ENCODE data around the gene UGDH. TPM values are rescaled to one million over a fixed set of nuclear protein-coding genes. Genes with fewer than 3 reads are reported as not detected.
"Not testable (repeated sequence)": the region's sequence is repeated elsewhere in the genome, so short reads cannot be mapped to it uniquely, and the experiment has no call there.

The UGDH gene
- total RNA-seq, 2 experiments from 2014 or later: 30.2 to 31.3 TPM

- POLR2A ChIA-PET: no interaction called here
- H3K9me3 Mint-ChIP-seq (ENCODE audit: low read depth): no peaks in the 10 kb centered on the region
- no peak overlapping the region for H3K27ac Mint-ChIP-seq
- intact Hi-C loops (cut with DNase I, micrococcal nuclease): no loop called here
- no peaks in the 10 kb centered on the region for H3K27me3 Mint-ChIP-seq
- H3K4me1 Mint-ChIP-seq: no peaks in the 10 kb centered on the region
- no peak for DNase-seq
- no peak overlapping the region for H3K4me3 Mint-ChIP-seq
- no peaks in the 10 kb centered on the region for H3K36me3 Mint-ChIP-seq (ENCODE audit: low read depth)
- ATAC-seq: no peak
- CTCF ChIA-PET: interaction anchor here (0.7 kb wide), 1 partner anchor 652 kb away, joined by 3 read pairs; no protein-coding TSS in a partner anchor
Measured at GRCh38 chr4:39548425-39549067, 21.3 kb upstream of the UGDH start.

- CTCF ChIA-PET: interaction anchor here (0.5 kb wide), 1 partner anchor 18 kb away, joined by 3 read pairs; the partner anchor contains the start of gene UGDH
- DNase-seq: no peak
- no peak overlapping the region for H3K27ac Mint-ChIP-seq
- ATAC-seq: no peak
- no peak overlapping the region for H3K4me3 Mint-ChIP-seq
- intact Hi-C loops (cut with DNase I, micrococcal nuclease): no loop called here
- H3K36me3 Mint-ChIP-seq (ENCODE audit: low read depth): no peaks in the 10 kb centered on the region
- H3K27me3 Mint-ChIP-seq: no peaks in the 10 kb centered on the region
- POLR2A ChIA-PET: no interaction called here
- H3K9me3 Mint-ChIP-seq (ENCODE audit: low read depth): no peaks in the 10 kb centered on the region
- H3K4me1 Mint-ChIP-seq: no peaks in the 10 kb centered on the region
Measured at GRCh38 chr4:39544580-39545315, 17.5 kb upstream of the UGDH start.

- H3K4me1 Mint-ChIP-seq; ATAC-seq; H3K36me3 Mint-ChIP-seq (ENCODE audit: low read depth); H3K27me3 Mint-ChIP-seq; H3K9me3 Mint-ChIP-seq (ENCODE audit: low read depth); CTCF ChIA-PET; H3K27ac Mint-ChIP-seq; H3K4me3 Mint-ChIP-seq; DNase-seq; intact Hi-C loops (cut with DNase I, micrococcal nuclease); POLR2A ChIA-PET: not testable (repeated sequence)
Measured at GRCh38 chr4:39544080-39544479, 16.8 kb upstream of the UGDH start.

- ChIA-PET POLR2A (no interaction called here), CTCF (no interaction called here)
- intact Hi-C loops (cut with DNase I, micrococcal nuclease): no loop called here
- no peaks in the 10 kb centered on the region for H3K36me3 Mint-ChIP-seq (ENCODE audit: low read depth)
- H3K4me3 Mint-ChIP-seq: no peak overlapping the region
- H3K9me3 Mint-ChIP-seq (ENCODE audit: low read depth): no peaks in the 10 kb centered on the region
- no peaks in the 10 kb centered on the region for H3K27me3 Mint-ChIP-seq
- no peak overlapping the region for H3K27ac Mint-ChIP-seq
- DNase-seq (no peak), ATAC-seq (no peak)
- no peaks in the 10 kb centered on the region for H3K4me1 Mint-ChIP-seq
Measured at GRCh38 chr4:39543034-39543433, 15.8 kb upstream of the UGDH start.

- Mint-ChIP-seq H3K36me3 (ENCODE audit: low read depth) (no peaks in the 10 kb centered on the region), H3K27me3 (no peaks in the 10 kb centered on the region), H3K27ac (no peak overlapping the region), H3K4me1 (no peaks in the 10 kb centered on the region), H3K4me3 (no peak overlapping the region), H3K9me3 (ENCODE audit: low read depth) (no peaks in the 10 kb centered on the region)
- ATAC-seq: no peak
- CTCF ChIA-PET: interaction anchor here (0.7 kb wide), 1 partner anchor 20 kb away, joined by 3 read pairs; no protein-coding TSS in a partner anchor
- POLR2A ChIA-PET: no interaction called here
- intact Hi-C loops (cut with DNase I, micrococcal nuclease): no loop called here
- DNase-seq: no peak
Measured at GRCh38 chr4:39542611-39543012, 15.4 kb upstream of the UGDH start.

GRCh38 chr4:39541987-39542610, 14.9 kb upstream of the UGDH start:
- Mint-ChIP-seq H3K9me3 (ENCODE audit: low read depth) (no peaks in the 10 kb centered on the region), H3K27ac (no peak overlapping the region), H3K36me3 (ENCODE audit: low read depth) (no peaks in the 10 kb centered on the region), H3K4me1 (no peaks in the 10 kb centered on the region), H3K4me3 (no peak overlapping the region), H3K27me3 (no peaks in the 10 kb centered on the region)
- intact Hi-C loops (cut with DNase I, micrococcal nuclease): no loop called here
- no peak for DNase-seq
- ATAC-seq: no peak
- ChIA-PET CTCF (interaction anchor here (0.7 kb wide), 1 partner anchor 20 kb away, joined by 3 read pairs; no protein-coding TSS in a partner anchor), POLR2A (no interaction called here)

GRCh38 chr4:39539089-39539611, 11.9 kb upstream of the UGDH start:
- DNase-seq: no peak
- intact Hi-C loops (cut with DNase I, micrococcal nuclease): no loop called here
- no peaks in the 10 kb centered on the region for H3K27me3 Mint-ChIP-seq
- ChIA-PET POLR2A (no interaction called here), CTCF (interaction anchor here (0.6 kb wide), 2 partner anchors 119 to 247 kb away, joined by 3 read pairs; no protein-coding TSS in a partner anchor)
- H3K9me3 Mint-ChIP-seq (ENCODE audit: low read depth): no peaks in the 10 kb centered on the region
- no peaks in the 10 kb centered on the region for H3K4me1 Mint-ChIP-seq
- ATAC-seq: no peak
- H3K36me3 Mint-ChIP-seq (ENCODE audit: low read depth): peaks cover 5% of the 10 kb centered on the region
- no peak overlapping the region for H3K4me3 Mint-ChIP-seq
- no peak overlapping the region for H3K27ac Mint-ChIP-seq

GRCh38 chr4:39533541-39533940, 6.3 kb upstream of the UGDH start:
- POLR2A ChIA-PET: no interaction called here
- DNase-seq: no peak
- no peak overlapping the region for H3K4me3 Mint-ChIP-seq

GRCh38 chr4:39532237-39532636, 5.0 kb upstream of the UGDH start:
- ATAC-seq; H3K27me3 Mint-ChIP-seq; H3K4me3 Mint-ChIP-seq; H3K4me1 Mint-ChIP-seq; POLR2A ChIA-PET; DNase-seq; H3K27ac Mint-ChIP-seq; intact Hi-C loops (cut with DNase I, micrococcal nuclease): not testable (repeated sequence)
- CTCF ChIA-PET: interaction anchor here (0.5 kb wide), 1 partner anchor 304 kb away, joined by 3 read pairs; no protein-coding TSS in a partner anchor
- Mint-ChIP-seq H3K36me3 (ENCODE audit: low read depth) (peaks cover 36% of the 10 kb centered on the region), H3K9me3 (ENCODE audit: low read depth) (peaks cover 23% of the 10 kb centered on the region)

More at GRCh38 chr4:39533541-39533940, 6.3 kb upstream of the UGDH start:
- no peak overlapping the region for H3K27ac Mint-ChIP-seq
- intact Hi-C loops (cut with DNase I, micrococcal nuclease): no loop called here
- H3K4me1 Mint-ChIP-seq: peaks cover 1% of the 10 kb centered on the region
- peaks cover 23% of the 10 kb centered on the region for H3K9me3 Mint-ChIP-seq (ENCODE audit: low read depth)
- peaks cover 36% of the 10 kb centered on the region for H3K36me3 Mint-ChIP-seq (ENCODE audit: low read depth)
- H3K27me3 Mint-ChIP-seq: no peaks in the 10 kb centered on the region
- CTCF ChIA-PET: interaction anchor here (0.9 kb wide), 1 partner anchor 64 kb away, joined by 6 read pairs; no protein-coding TSS in a partner anchor
- ATAC-seq: no peak

GRCh38 chr4:39530682-39531081, 3.4 kb upstream of the UGDH start:
- intact Hi-C loops (cut with DNase I, micrococcal nuclease): no loop called here
- Mint-ChIP-seq H3K36me3 (ENCODE audit: low read depth) (peaks cover 36% of the 10 kb centered on the region), H3K4me1 (peaks cover 15% of the 10 kb centered on the region), H3K27me3 (no peaks in the 10 kb centered on the region), H3K27ac (no peak overlapping the region), H3K4me3 (no peak overlapping the region), H3K9me3 (ENCODE audit: low read depth) (peaks cover 23% of the 10 kb centered on the region)
- DNase-seq (no peak), ATAC-seq (no peak)
- POLR2A ChIA-PET: no interaction called here
- CTCF ChIA-PET: no interaction called here

GRCh38 chr4:39529534-39529933, 2.3 kb upstream of the UGDH start:
- H3K27ac Mint-ChIP-seq: no peak overlapping the region
- no peaks in the 10 kb centered on the region for H3K27me3 Mint-ChIP-seq
- ATAC-seq (no peak), DNase-seq (no peak)
- intact Hi-C loops (cut with DNase I, micrococcal nuclease): loop anchor here in 1 of 2 experiments (5.0 to 10.0 kb wide), 3 partner anchors 93 to 865 kb away; partner anchors contain the start of gene KLF3
- peaks cover 33% of the 10 kb centered on the region for H3K36me3 Mint-ChIP-seq (ENCODE audit: low read depth)
- peaks cover 23% of the 10 kb centered on the region for H3K9me3 Mint-ChIP-seq (ENCODE audit: low read depth)
- CTCF ChIA-PET: interaction anchor here (0.5 to 0.7 kb wide), 3 partner anchors 10 to 1312 kb away, joined by 3 read pairs; no protein-coding TSS in a partner anchor
- peaks cover 16% of the 10 kb centered on the region for H3K4me1 Mint-ChIP-seq
- POLR2A ChIA-PET: no interaction called here
- no peak overlapping the region for H3K4me3 Mint-ChIP-seq
